A549 (cell line): ENCODE results near the gene POLR3A. TPM values are rescaled to one million over a fixed set of nuclear protein-coding genes. Genes with fewer than 3 reads are reported as not detected.

ENCODE experiments used
- ATAC-seq, 2 experiments: fragments of 200-7000 bp in 1 of 2; fragments of >200 bp in 1 of 2; cut with Nextera tagmentation in 1 of 2; cut with Tn5 transposase in 1 of 2; 3 replicates each; pipeline versions ENCODE4 v1.8.0 to v1.9.1; 2018 to 2020; ENCODE audit warnings: mild to moderate bottlenecking in 1 of 2, moderate library complexity in 1 of 2
- CTCF ChIA-PET: fragments of 300-600 bp; sonication (Branson Sonifier 250); formaldehyde crosslinking; extraction: SDS; loops from one replicate; lab custom pipeline; 2021; ENCODE audit warnings: antibody characterized with exemption, inconsistent platforms; lab: Yijun Ruan, JAX
- POLR2A ChIA-PET: fragments of 350-600 bp; formaldehyde crosslinking; extraction: SDS; loops from one replicate; lab custom pipeline; 2021; ENCODE audit warnings: antibody characterized with exemption, inconsistent platforms; lab: Yijun Ruan, JAX
- DNase-seq, 2 experiments: peaks; one replicate each; pipeline versions ENCODE4 v3.0.0 to v3.0.0-alpha.2; 2011 to 2016; ENCODE audit warnings: low read depth in 1 of 2, low spot score in 1 of 2
- FAIRE-seq: peaks from 2 replicates; lab custom pipeline; 2011; peaks lifted over from hg19 to GRCh38; lab: Jason Lieb, UNC
- H3K27ac ChIP-seq, 2 experiments: fragments of >200 bp; sonication (Bioruptor Twin); formaldehyde crosslinking; 3 replicates each; pipeline ENCODE4 v1.5.1; 2016 to 2017
- H3K4me1 ChIP-seq: fragments of >200 bp; sonication (Bioruptor Twin); formaldehyde crosslinking; 3 replicates; pipeline ENCODE4 v1.6.1; 2016
- H3K4me2 ChIP-seq: fragments of >200 bp; sonication (Bioruptor Twin); formaldehyde crosslinking; 3 replicates; pipeline ENCODE4 v1.6.1; 2016
- H3K4me3 ChIP-seq: fragments of >200 bp; sonication (Bioruptor Twin); formaldehyde crosslinking; 3 replicates; pipeline ENCODE4 v1.5.1; 2016
- H3K9me3 ChIP-seq: fragments of >200 bp; sonication (Bioruptor Twin); formaldehyde crosslinking; 3 replicates; pipeline ENCODE4 v1.6.1; 2016
- BHLHE40 ChIP-seq: IDR thresholded peaks from 2 replicates; pipeline ENCODE4 v1.6.1; 2012; ENCODE audit warnings: low read depth, low read length, inconsistent platforms
- CBX2 ChIP-seq: fragments of 200-600 bp; sonication (generic); IDR thresholded peaks from 2 replicates; pipeline ENCODE4 v1.6.1; 2016; ENCODE audit warnings: low read depth, mild to moderate bottlenecking, borderline replicate concordance
- CBX8 ChIP-seq: fragments of 200-600 bp; sonication (generic); IDR thresholded peaks from 2 replicates; pipeline ENCODE4 v1.6.1; 2016
- CEBPB ChIP-seq, 2 experiments: fragments of >200 bp in 1 of 2; sonication (Bioruptor Twin) in 1 of 2; formaldehyde crosslinking in 1 of 2; IDR thresholded peaks; 2 replicates each; pipeline ENCODE4 v1.6.1; 2012 to 2016
- CHD2 ChIP-seq: fragments of 150-350 bp; IDR thresholded peaks from 2 replicates; pipeline ENCODE4 v1.6.1; 2014; ENCODE audit warnings: low read length; ENCODE audit not compliant: partially characterized antibody
- CHD4 ChIP-seq: fragments of 200-600 bp; sonication (generic); IDR thresholded peaks from 2 replicates; pipeline ENCODE4 v1.6.1; 2016; ENCODE audit warnings: antibody characterized with exemption, mild to moderate bottlenecking, borderline replicate concordance
- EP300 ChIP-seq, 2 experiments: fragments of >200 bp; sonication (Bioruptor Twin); formaldehyde crosslinking; IDR thresholded peaks; 2 replicates in 1 of 2; 3 replicates in 1 of 2; pipeline ENCODE4 v1.6.1; 2016 to 2017
- ESRRA ChIP-seq: fragments of 150-350 bp; IDR thresholded peaks from 2 replicates; pipeline ENCODE4 v1.6.1; 2014; ENCODE audit warnings: mild to moderate bottlenecking, low read length, borderline replicate concordance
- HDAC2 ChIP-seq: fragments of 200-600 bp; sonication (generic); IDR thresholded peaks from 2 replicates; pipeline ENCODE4 v1.6.1; 2016
- HEYL ChIP-seq: fragments of 250-450 bp; sonication (Bioruptor Pico); IDR thresholded peaks from 2 replicates; pipeline ENCODE4 v1.8.0; 2021; ENCODE audit warnings: mild to moderate bottlenecking, moderate library complexity
- HOXA7 ChIP-seq: fragments of 250-450 bp; sonication (Bioruptor Pico); IDR thresholded peaks from 2 replicates; pipeline ENCODE4 v1.5.0; 2020; ENCODE audit warnings: mild to moderate bottlenecking, moderate library complexity
- KDM1A ChIP-seq: fragments of 200-600 bp; sonication (generic); IDR thresholded peaks from 2 replicates; pipeline ENCODE4 v1.6.1; 2016; ENCODE audit warnings: low read depth, mild to moderate bottlenecking
- NFE2L2 ChIP-seq: fragments of 150-350 bp; conservative IDR thresholded peaks from 2 replicates; pipeline ENCODE4 v1.6.1; 2014; ENCODE audit warnings: low read length
- POLR2AphosphoS2 ChIP-seq: conservative IDR thresholded peaks from 2 replicates; pipeline ENCODE4 v1.6.1; 2012; ENCODE audit warnings: low read length, improper control_type of control experiment, inconsistent platforms
- RAD21 ChIP-seq, 2 experiments: fragments of >200 bp in 1 of 2; sonication (Bioruptor Twin) in 1 of 2; formaldehyde crosslinking in 1 of 2; IDR thresholded peaks in 1 of 2; conservative IDR thresholded peaks in 1 of 2; 2 replicates in 1 of 2; 3 replicates in 1 of 2; pipeline ENCODE4 v1.6.1; 2012 to 2018; ENCODE audit warnings: inconsistent platforms in 1 of 2
- RARB ChIP-seq: fragments of 250-450 bp; sonication (Bioruptor Pico); IDR thresholded peaks from 2 replicates; pipeline ENCODE4 v1.8.0; 2021; ENCODE audit warnings: mild to moderate bottlenecking, moderate library complexity
- RCOR1 ChIP-seq: fragments of 150-350 bp; IDR thresholded peaks from 2 replicates; pipeline ENCODE4 v1.6.1; 2014; ENCODE audit warnings: antibody characterized with exemption, low read length, low read depth
- RNF2 ChIP-seq: fragments of 200-600 bp; sonication (generic); IDR thresholded peaks from 2 replicates; pipeline ENCODE4 v1.6.1; 2016; ENCODE audit warnings: low read depth, mild to moderate bottlenecking, antibody characterized with exemption, moderate library complexity, borderline replicate concordance
- SREBF2 ChIP-seq: fragments of 450-650 bp; IDR thresholded peaks from 2 replicates; pipeline ENCODE4 v1.6.1; 2014; ENCODE audit warnings: mild to moderate bottlenecking, moderate library complexity
- ZC3H11A ChIP-seq: fragments of 450-650 bp; IDR thresholded peaks from 2 replicates; pipeline ENCODE4 v1.6.1; 2014; ENCODE audit warnings: antibody characterized with exemption, mild to moderate bottlenecking
- WGBS: methylation state at CpG from one replicate; pipeline ENCODE4 v1.1.6; 2017; ENCODE audit errors: missing lambda C conversion rate; 5-methylcytosine and 5-hydroxymethylcytosine counted together
- polyA plus RNA-seq, 4 experiments: library from polyadenylated mRNA; depleted of rRNA in 3 of 4; stranded (reverse); fragments of >200 nt; fragmentation: RNase III in 1 of 4; extraction: RNeasy Plus Mini Kit Qiagen cat#74134 plus additional on column Dnase treatment in 1 of 4; gene quantifications; 2 replicates in 3 of 4; 3 replicates in 1 of 4; pipeline ENCODE4 v1.2.3, GENCODE V29; 2011 to 2017
- TF ChIP-seq, protein P1 (sequence below): fragments of >200 bp; sonication (Bioruptor Twin); formaldehyde crosslinking; IDR thresholded peaks from 3 replicates; pipeline ENCODE4 v1.6.1; 2016
- TF ChIP-seq, protein P2 (sequence below): IDR thresholded peaks from 2 replicates; pipeline ENCODE4 v1.6.1; 2012; ENCODE audit warnings: low read depth, borderline replicate concordance
- TF ChIP-seq, protein P3 (sequence below): fragments of 450-650 bp; IDR thresholded peaks from 2 replicates; pipeline ENCODE4 v1.6.1; 2014; ENCODE audit warnings: antibody characterized with exemption
- TF ChIP-seq, protein P4 (sequence below): fragments of 250-450 bp; sonication (Bioruptor Pico); IDR thresholded peaks from 2 replicates; pipeline ENCODE4 v1.5.0; 2020; ENCODE audit warnings: low read depth, mild to moderate bottlenecking, moderate library complexity
- TF ChIP-seq, protein P5 (sequence below): fragments of >200 bp; sonication (Bioruptor Twin); formaldehyde crosslinking; IDR thresholded peaks from 2 replicates; pipeline ENCODE4 v1.6.1; 2016
- TF ChIP-seq, protein P6 (sequence below): IDR thresholded peaks from 2 replicates; pipeline ENCODE4 v1.6.1; 2012
- TF ChIP-seq, protein P7 (sequence below): IDR thresholded peaks from 2 replicates; pipeline ENCODE4 v1.6.1; 2012

The POLR3A gene
- polyA plus RNA-seq, 2 of the 4 experiments (the other 2 are of a cell fraction) = 10.9 to 17.7 TPM

DNA sequence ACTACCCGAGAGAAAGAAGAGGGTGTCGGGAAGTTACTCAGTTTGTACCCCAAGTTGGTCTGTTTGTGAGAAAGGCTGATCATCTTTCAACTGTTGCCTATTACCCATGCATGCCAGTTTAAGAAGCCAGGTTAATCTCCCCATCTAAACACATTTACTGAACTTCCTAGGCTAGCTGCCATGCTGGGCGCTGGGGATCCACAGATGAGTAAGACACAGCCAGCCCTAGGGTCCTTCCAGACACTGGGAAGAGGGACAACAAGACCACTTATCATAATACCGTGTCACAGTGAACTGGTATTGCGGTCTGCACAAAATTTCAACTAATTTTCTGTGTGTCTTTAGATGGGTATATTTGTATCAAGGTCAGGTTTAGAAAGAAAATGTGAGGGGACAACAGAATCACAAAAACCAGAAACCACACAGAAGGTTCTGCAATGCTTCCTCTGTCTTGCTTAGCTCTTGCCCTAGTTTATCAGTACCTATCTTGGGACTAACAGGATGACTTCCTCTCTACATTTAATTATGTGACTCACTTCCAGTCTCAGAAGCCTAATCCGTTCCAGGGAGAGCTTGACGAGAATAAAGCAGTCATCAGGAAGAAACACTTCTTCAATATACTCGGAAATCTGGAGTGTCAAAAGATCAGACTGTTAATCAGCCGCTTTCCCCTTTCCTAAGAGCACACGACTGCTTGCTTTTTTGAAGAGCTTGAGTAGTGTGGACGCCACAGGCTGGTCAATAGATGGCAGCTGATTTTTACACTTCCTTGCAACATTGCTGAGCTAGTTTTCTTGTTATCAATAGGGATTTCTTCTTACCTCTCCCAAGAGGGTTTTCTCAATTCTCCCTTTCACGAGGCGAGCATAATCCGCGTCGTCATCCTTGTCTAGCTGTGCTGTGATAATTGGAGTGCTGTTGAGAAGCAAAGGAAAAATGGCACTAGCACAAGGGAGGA lies 45.7 kb downstream of the POLR3A start:
- H3K4me1 ChIP-seq = no peaks in the 10 kb centered on the region
- ChIA-PET POLR2A (no interaction called here), CTCF (interaction anchor here (1.1 to 1.9 kb wide), 2 partner anchors 90 to 137 kb away, joined by 3 to 5 read pairs; no protein-coding TSS in a partner anchor)
- H3K27ac ChIP-seq = no peak overlapping the region
- TF ChIP-seq CHD4 = no peak
- TF ChIP-seq ESRRA = no peak
- TF ChIP-seq, protein P1, sequence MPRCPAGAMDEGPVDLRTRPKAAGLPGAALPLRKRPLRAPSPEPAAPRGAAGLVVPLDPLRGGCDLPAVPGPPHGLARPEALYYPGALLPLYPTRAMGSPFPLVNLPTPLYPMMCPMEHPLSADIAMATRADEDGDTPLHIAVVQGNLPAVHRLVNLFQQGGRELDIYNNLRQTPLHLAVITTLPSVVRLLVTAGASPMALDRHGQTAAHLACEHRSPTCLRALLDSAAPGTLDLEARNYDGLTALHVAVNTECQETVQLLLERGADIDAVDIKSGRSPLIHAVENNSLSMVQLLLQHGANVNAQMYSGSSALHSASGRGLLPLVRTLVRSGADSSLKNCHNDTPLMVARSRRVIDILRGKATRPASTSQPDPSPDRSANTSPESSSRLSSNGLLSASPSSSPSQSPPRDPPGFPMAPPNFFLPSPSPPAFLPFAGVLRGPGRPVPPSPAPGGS = no peak
- no peak for TF ChIP-seq HDAC2
- TF ChIP-seq RAD21 (conservative IDR thresholded peaks at IDR 0.05 in 1 of 2, IDR thresholded peaks at IDR 0.05 in 1 of 2) = no peak
- TF ChIP-seq HEYL (CRISPR knock-in tag) = no peak
- TF ChIP-seq, protein P2, sequence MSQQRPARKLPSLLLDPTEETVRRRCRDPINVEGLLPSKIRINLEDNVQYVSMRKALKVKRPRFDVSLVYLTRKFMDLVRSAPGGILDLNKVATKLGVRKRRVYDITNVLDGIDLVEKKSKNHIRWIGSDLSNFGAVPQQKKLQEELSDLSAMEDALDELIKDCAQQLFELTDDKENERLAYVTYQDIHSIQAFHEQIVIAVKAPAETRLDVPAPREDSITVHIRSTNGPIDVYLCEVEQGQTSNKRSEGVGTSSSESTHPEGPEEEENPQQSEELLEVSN = no peak
- TF ChIP-seq, protein P3, sequence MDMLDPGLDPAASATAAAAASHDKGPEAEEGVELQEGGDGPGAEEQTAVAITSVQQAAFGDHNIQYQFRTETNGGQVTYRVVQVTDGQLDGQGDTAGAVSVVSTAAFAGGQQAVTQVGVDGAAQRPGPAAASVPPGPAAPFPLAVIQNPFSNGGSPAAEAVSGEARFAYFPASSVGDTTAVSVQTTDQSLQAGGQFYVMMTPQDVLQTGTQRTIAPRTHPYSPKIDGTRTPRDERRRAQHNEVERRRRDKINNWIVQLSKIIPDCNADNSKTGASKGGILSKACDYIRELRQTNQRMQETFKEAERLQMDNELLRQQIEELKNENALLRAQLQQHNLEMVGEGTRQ = no peak
- no peak for TF ChIP-seq CEBPB (IDR thresholded peaks at IDR 0.05)
- no peak overlapping the region for H3K4me2 ChIP-seq
- FAIRE-seq = no peak
- 88% methylated on average over 16 of the region's 16 CpGs for WGBS
- no peak for ATAC-seq
- no peak for DNase-seq
- H3K4me3 ChIP-seq = no peak overlapping the region
- no peaks in the 10 kb centered on the region for H3K9me3 ChIP-seq

DNA sequence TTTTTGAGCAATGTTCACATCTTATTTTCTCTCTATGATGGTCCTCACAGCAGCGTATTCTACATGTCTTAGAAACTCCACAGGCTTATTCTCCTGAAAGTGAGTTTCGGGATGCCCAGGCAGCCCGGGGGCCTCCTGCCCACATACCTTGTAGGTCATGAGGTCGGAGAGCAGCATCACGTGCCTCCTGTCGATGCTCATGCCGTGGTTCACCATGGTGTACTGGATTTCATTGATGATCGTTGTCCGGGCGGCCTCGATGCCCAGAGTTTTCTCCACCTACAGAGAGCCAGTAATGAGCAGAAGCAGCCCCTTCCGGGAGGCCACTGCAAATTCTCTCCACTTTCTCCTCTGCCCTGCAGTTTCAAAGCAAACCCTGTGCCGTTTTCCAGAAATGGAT lies 48.0 kb downstream of the POLR3A start:
- TF ChIP-seq, protein P4, sequence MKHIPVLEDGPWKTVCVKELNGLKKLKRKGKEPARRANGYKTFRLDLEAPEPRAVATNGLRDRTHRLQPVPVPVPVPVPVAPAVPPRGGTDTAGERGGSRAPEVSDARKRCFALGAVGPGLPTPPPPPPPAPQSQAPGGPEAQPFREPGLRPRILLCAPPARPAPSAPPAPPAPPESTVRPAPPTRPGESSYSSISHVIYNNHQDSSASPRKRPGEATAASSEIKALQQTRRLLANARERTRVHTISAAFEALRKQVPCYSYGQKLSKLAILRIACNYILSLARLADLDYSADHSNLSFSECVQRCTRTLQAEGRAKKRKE (CRISPR knock-in tag) = no peak
- TF ChIP-seq CEBPB (IDR thresholded peaks at IDR 0.05) (no peak), RARB (CRISPR knock-in tag) (no peak), EP300 (IDR thresholded peaks at IDR 0.05) (no peak)
- DNase-seq = no peak
- Histone ChIP-seq H3K4me1 (no peaks in the 10 kb centered on the region), H3K4me2 (no peak overlapping the region), H3K4me3 (no peak overlapping the region), H3K9me3 (no peaks in the 10 kb centered on the region), H3K27ac (no peak overlapping the region)
- 97% methylated on average over 13 of the region's 13 CpGs for WGBS
- ATAC-seq = no peak
- ChIA-PET POLR2A (no interaction called here), CTCF (no interaction called here)
- no peak for FAIRE-seq

DNA sequence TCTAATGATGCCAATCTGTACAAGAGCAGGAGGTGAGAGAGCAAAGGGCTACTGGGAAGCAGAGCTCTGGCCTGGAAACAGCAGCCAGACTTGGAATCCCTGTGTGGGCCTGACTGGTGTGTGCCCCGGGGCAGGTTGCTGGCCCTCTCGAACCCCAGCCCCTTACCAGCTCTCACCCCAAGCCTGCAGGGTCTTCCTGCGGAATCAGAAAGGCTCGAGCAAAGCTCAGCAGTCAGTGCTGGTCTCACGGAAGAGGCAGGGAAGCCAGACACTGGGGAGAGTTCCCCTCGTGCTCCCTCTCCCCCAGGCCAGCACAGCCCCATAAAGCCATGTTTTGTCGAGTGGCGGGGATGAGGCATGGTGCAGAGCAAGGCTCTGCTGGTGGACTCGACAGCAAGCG lies 50.1 kb downstream of the POLR3A start:
- CTCF ChIA-PET = interaction anchor here (0.7 to 1.5 kb wide), 2 partner anchors 8 to 53 kb away, joined by 3 read pairs; no protein-coding TSS in a partner anchor
- Histone ChIP-seq H3K9me3 (no peaks in the 10 kb centered on the region), H3K27ac (no peak overlapping the region), H3K4me2 (no peak overlapping the region), H3K4me1 (0 out of 3 replicates have a peak, but pooled peaks cover 6% of the 10 kb centered on the region), H3K4me3 (no peak overlapping the region)
- ATAC-seq = no peak
- no peak for DNase-seq
- FAIRE-seq = no peak
- TF ChIP-seq, protein P5, sequence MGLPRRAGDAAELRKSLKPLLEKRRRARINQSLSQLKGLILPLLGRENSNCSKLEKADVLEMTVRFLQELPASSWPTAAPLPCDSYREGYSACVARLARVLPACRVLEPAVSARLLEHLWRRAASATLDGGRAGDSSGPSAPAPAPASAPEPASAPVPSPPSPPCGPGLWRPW = no peak
- TF ChIP-seq ZC3H11A = no peak
- no peak for TF ChIP-seq SREBF2
- TF ChIP-seq HOXA7 (CRISPR knock-in tag) = no peak
- TF ChIP-seq RNF2 = no peak
- no peak for TF ChIP-seq CHD4
- TF ChIP-seq NFE2L2 = no peak
- no peak for TF ChIP-seq CBX2
- TF ChIP-seq, protein P3 = no peak
- TF ChIP-seq, protein P6, sequence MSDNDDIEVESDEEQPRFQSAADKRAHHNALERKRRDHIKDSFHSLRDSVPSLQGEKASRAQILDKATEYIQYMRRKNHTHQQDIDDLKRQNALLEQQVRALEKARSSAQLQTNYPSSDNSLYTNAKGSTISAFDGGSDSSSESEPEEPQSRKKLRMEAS = no peak
- no peak for TF ChIP-seq BHLHE40
- TF ChIP-seq, protein P7, sequence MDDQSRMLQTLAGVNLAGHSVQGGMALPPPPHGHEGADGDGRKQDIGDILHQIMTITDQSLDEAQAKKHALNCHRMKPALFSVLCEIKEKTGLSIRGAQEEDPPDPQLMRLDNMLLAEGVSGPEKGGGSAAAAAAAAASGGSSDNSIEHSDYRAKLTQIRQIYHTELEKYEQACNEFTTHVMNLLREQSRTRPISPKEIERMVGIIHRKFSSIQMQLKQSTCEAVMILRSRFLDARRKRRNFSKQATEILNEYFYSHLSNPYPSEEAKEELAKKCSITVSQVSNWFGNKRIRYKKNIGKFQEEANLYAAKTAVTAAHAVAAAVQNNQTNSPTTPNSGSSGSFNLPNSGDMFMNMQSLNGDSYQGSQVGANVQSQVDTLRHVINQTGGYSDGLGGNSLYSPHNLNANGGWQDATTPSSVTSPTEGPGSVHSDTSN = no peak
- no peak for TF ChIP-seq CHD2
- TF ChIP-seq RCOR1 = no peak
- TF ChIP-seq EP300 (IDR thresholded peaks at IDR 0.05) = no peak
- TF ChIP-seq POLR2AphosphoS2 = no peak
- TF ChIP-seq KDM1A = no peak
- no peak for TF ChIP-seq CBX8
- WGBS = 96% methylated on average over 10 of the region's 10 CpGs
- POLR2A ChIA-PET = no interaction called here
